ENCODE measurements around the gene THOC1.

GRCh38 chr18:179499-179898 is 88.3 kb downstream of the THOC1 start:
- TF ChIP-seq, protein P1, sequence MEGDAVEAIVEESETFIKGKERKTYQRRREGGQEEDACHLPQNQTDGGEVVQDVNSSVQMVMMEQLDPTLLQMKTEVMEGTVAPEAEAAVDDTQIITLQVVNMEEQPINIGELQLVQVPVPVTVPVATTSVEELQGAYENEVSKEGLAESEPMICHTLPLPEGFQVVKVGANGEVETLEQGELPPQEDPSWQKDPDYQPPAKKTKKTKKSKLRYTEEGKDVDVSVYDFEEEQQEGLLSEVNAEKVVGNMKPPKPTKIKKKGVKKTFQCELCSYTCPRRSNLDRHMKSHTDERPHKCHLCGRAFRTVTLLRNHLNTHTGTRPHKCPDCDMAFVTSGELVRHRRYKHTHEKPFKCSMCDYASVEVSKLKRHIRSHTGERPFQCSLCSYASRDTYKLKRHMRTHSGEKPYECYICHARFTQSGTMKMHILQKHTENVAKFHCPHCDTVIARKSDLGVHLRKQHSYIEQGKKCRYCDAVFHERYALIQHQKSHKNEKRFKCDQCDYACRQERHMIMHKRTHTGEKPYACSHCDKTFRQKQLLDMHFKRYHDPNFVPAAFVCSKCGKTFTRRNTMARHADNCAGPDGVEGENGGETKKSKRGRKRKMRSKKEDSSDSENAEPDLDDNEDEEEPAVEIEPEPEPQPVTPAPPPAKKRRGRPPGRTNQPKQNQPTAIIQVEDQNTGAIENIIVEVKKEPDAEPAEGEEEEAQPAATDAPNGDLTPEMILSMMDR (IDR thresholded peaks at IDR 0.05), result no peak
- no peak for TF ChIP-seq POLR2A (IDR thresholded peaks at IDR 0.05)

Measured in prostate gland (tissue), 2 donors.